HPDE6-E6E7 (cell line): ENCODE measurements around the gene ZNF684.
"Not testable (repeated sequence)": the region's sequence is repeated elsewhere in the genome, so short reads cannot be mapped to it uniquely, and the experiment has no call there.

Source experiments
- DNase-seq: peaks from one replicate; pipeline ENCODE4 v3.0.0; 2011; ENCODE audit warnings: missing footprints; ENCODE audit errors: extremely low spot score

ZNF684 gene

GRCh38 chr1:40574805-40575204 is 43.4 kb downstream of the ZNF684 start:
- DNase-seq = not testable (repeated sequence)

- DNase-seq = no peak
Measured at GRCh38 chr1:40575336-40575735, 43.9 kb downstream of the ZNF684 start.

GRCh38 chr1:40582116-40582515 is 50.7 kb downstream of the ZNF684 start:
- DNase-seq = no peak

DNA sequence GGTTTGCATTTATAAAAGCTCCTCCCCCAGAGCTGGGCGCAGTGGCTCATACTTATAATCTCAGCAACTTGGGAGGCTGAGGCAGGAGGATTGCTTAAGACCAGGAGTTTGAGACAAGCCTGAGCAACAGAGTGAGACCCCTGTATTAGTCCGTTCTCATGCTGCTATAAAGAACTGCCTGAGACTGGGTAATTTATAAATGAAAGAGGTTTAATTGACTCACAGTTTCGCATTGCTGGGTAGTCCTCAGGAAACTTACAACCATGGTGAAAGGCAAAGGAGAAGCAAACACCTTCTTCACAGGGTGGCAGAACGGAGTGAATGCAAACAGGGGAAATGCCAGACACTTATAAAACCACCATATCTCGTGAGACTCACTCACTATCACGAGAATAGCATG is 52.5 kb downstream of the ZNF684 start:
- no peak for DNase-seq

GRCh38 chr1:40588586-40588985 is 57.1 kb downstream of the ZNF684 start:
- DNase-seq = no peak

- DNase-seq = peak; percentile 45
Measured at GRCh38 chr1:40592107-40592803, 60.8 kb downstream of the ZNF684 start.

DNA sequence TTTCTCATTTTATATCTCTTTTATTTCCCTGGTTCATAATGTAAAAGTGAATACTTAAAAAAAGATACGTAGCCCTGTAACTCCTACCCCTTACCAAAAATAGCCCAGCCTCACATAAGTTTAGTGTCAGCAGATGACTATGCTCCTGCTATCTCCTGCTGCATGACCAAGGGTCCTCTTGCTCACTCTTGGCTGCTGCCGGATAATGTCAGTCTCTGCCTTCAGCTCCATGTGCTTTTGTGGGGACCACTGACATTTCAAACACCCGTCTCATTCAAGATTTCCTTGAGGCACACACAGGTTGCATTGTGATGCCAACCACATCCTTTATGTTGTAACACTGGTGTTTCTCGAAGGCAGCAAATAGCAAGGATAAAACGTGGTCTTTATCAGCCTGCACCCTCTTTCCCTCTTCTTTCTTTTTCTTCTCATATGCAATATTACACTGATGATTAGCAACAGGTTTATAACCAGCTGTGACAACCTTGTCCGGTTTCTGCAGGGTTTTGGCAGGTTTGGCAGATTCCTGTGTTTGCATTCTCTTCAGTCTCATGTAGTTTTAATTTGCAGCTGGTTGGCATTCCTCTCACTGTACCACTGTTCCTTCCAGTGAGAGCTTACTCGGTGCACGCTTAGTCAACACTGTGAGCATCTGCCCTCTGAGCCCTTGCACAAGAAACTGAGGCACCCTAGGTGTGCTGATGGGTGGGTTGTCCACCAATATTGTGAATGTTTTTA is 62.2 kb downstream of the ZNF684 start:
- no peak for DNase-seq

GRCh38 chr1:40594187-40594531 is 62.7 kb downstream of the ZNF684 start:
- no peak for DNase-seq

DNA sequence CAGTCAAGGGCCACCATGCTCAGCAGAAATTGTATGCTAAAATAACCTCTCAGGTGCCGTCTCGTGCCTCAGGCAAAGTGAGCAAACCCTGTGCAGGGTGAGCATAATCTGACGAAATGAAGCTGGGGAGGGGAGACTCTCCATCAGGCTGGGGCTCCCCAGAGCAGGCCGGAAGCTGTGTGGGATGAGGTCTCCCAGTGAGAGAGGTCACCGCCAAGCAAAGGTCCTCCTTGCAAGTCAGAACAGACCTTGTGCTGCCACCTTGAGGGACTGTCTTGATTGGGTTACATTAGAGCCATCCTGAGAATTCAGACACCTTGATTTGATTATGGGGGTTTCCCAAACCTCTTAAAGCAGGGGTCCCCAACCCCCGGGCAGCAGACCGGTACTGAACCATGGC is 64.2 kb downstream of the ZNF684 start:
- DNase-seq = no peak
